Neural progenitor cell (in vitro differentiated cells): Measurements from ENCODE around the gene ANKHD1. TPM values are rescaled to one million over a fixed set of nuclear protein-coding genes. Genes with fewer than 3 reads are reported as not detected.

Experiments used
- DNase-seq: peaks from one replicate; pipeline ENCODE4 v3.0.0-alpha.2; 2016; ENCODE audit warnings: low spot score
- H2AFZ ChIP-seq: fragments of 200-600 bp; sonication (generic); replicated peaks from 2 replicates; pipeline ENCODE4 v1.6.1; 2016; ENCODE audit warnings: antibody characterized with exemption
- H3F3A ChIP-seq: fragments of 200-600 bp; sonication (generic); 2 replicates; pipeline ENCODE4 v1.6.1; 2016; ENCODE audit warnings: antibody characterized with exemption, low read depth
- H3K27ac ChIP-seq: fragments of 200-600 bp; sonication (generic); 2 replicates; pipeline ENCODE4 v1.5.1; 2016; ENCODE audit warnings: mild to moderate bottlenecking
- H3K27me3 ChIP-seq: fragments of 200-600 bp; sonication (generic); 2 replicates; pipeline ENCODE4 v1.6.1; 2016; ENCODE audit warnings: mild to moderate bottlenecking, moderate library complexity
- H3K36me3 ChIP-seq: fragments of 200-600 bp; sonication (generic); 2 replicates; pipeline ENCODE4 v1.5.1; 2016
- H3K4me1 ChIP-seq: fragments of 200-600 bp; sonication (generic); 2 replicates; pipeline ENCODE4 v1.6.1; 2016; ENCODE audit warnings: mixed run types
- H3K4me2 ChIP-seq: fragments of 200-600 bp; sonication (generic); 2 replicates; pipeline ENCODE4 v1.6.1; 2016
- H3K4me3 ChIP-seq: fragments of 200-600 bp; sonication (generic); 2 replicates; pipeline ENCODE4 v1.5.1; 2016
- H3K79me2 ChIP-seq: fragments of 200-600 bp; sonication (generic); 2 replicates; pipeline ENCODE4 v1.6.1; 2016; ENCODE audit warnings: low read depth
- H3K9ac ChIP-seq: fragments of 200-600 bp; sonication (generic); 2 replicates; pipeline ENCODE4 v1.6.1; 2016
- H3K9me3 ChIP-seq: fragments of 200-600 bp; sonication (generic); 2 replicates; pipeline ENCODE4 v1.5.1; 2016; ENCODE audit warnings: low read depth
- H4K20me1 ChIP-seq: fragments of 200-600 bp; sonication (generic); 2 replicates; pipeline ENCODE4 v1.6.1; 2016; ENCODE audit warnings: low read depth
- H3K27ac Mint-ChIP-seq: 3 replicates; pipeline ENCODE4 v1.8.0; 2021; ENCODE audit warnings: mixed read lengths
- H3K27me3 Mint-ChIP-seq: 2 replicates; pipeline ENCODE4 v1.8.0; 2022; ENCODE audit warnings: low read depth, mild to moderate bottlenecking, inconsistent platforms, moderate library complexity, mixed read lengths; ENCODE audit not compliant: insufficient read depth
- H3K36me3 Mint-ChIP-seq: 3 replicates; pipeline ENCODE4 v1.8.0; 2021; ENCODE audit warnings: mixed read lengths
- H3K4me1 Mint-ChIP-seq: 3 replicates; pipeline ENCODE4 v1.8.0; 2021; ENCODE audit warnings: mixed read lengths
- H3K4me3 Mint-ChIP-seq: 3 replicates; pipeline ENCODE4 v1.8.0; 2021; ENCODE audit warnings: mild to moderate bottlenecking, moderate library complexity, mixed read lengths
- H3K9me3 Mint-ChIP-seq: 3 replicates; pipeline ENCODE4 v1.8.0; 2020; ENCODE audit warnings: mixed read lengths
- CTCF ChIP-seq: fragments of 200-600 bp; sonication (generic); IDR thresholded peaks from 2 replicates; pipeline ENCODE4 v1.5.1; 2017; ENCODE audit warnings: antibody characterized with exemption, mild to moderate bottlenecking
- EZH2 ChIP-seq: fragments of 200-600 bp; sonication (generic); IDR thresholded peaks from 2 replicates; pipeline ENCODE4 v1.6.1; 2017; ENCODE audit warnings: antibody characterized with exemption, mild to moderate bottlenecking, moderate library complexity
- EZH2phosphoT487 ChIP-seq: fragments of 200-600 bp; sonication (generic); IDR thresholded peaks from 2 replicates; pipeline ENCODE4 v1.6.1; 2017; ENCODE audit warnings: antibody characterized with exemption
- total RNA-seq: library from RNA; depleted of rRNA; stranded (reverse); fragments of >200 nt; gene quantifications from 2 replicates; pipeline ENCODE4 v1.2.3, GENCODE V29; 2015; ENCODE audit warnings: low replicate concordance

Gene ANKHD1
- total RNA-seq, 1 donor from 2014 or later = 110 TPM

DNA sequence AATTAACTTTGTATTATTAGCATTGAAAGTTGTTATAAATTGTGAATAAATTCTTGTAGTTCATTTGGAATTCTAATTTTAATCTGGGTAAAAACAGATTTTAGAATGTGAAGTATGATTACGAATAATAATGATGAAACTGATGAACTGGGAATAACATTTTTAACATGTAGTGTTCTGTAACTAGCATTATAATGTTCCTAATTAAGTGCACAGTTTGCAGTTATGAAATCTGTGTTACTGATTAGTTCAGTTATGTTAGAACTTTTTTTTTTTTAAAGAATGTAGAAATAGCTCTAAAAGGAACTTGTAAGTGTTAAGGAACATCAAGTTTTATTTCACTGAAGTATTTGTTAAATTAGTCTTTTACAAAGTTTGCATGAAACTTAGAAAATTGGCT lies 97.0 kb downstream of the ANKHD1 start:
- no peaks in the 10 kb centered on the region for H3F3A ChIP-seq
- no peaks in the 10 kb centered on the region for H3K27me3 ChIP-seq
- TF ChIP-seq EZH2 (no peak), EZH2phosphoT487 (no peak), CTCF (no peak)
- no peak overlapping the region for H3K27ac Mint-ChIP-seq
- H3K79me2 ChIP-seq = no peaks in the 10 kb centered on the region
- H3K36me3 Mint-ChIP-seq = peaks cover 17% of the 10 kb centered on the region
- peaks cover 4% of the 10 kb centered on the region for H3K36me3 ChIP-seq
- H3K4me2 ChIP-seq = no peak overlapping the region
- no peak overlapping the region for H3K4me3 Mint-ChIP-seq
- H3K4me1 Mint-ChIP-seq = no peaks in the 10 kb centered on the region
- H2AFZ ChIP-seq = no peak overlapping the region
- no peaks in the 10 kb centered on the region for H3K4me1 ChIP-seq
- DNase-seq = no peak
- H3K9me3 ChIP-seq = no peaks in the 10 kb centered on the region
- no peak overlapping the region for H3K4me3 ChIP-seq
- H4K20me1 ChIP-seq = no peaks in the 10 kb centered on the region
- H3K27me3 Mint-ChIP-seq = no peaks in the 10 kb centered on the region
- no peak overlapping the region for H3K9ac ChIP-seq
- no peak overlapping the region for H3K27ac ChIP-seq
- H3K9me3 Mint-ChIP-seq = no peaks in the 10 kb centered on the region

DNA sequence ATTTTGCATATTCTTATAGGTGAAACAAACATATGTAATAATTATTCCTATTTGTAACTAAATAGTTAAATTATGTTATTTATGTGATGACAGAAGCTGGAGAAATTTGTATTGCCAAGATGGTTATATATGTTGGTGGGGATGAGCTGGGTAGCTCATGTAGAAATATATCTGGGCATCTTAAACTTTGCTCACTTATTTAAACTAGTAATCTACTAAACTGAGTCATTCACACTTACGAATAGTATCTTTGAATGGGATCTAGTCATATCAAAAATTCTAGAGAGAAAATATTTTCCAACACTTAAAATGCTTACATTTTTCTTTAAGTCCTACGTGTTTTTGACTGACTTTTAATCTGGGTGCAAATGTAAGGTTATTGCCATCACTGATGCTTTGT lies 101.2 kb downstream of the ANKHD1 start:
- no peak overlapping the region for H3K4me3 Mint-ChIP-seq
- no peaks in the 10 kb centered on the region for H3K4me1 Mint-ChIP-seq
- DNase-seq = no peak
- no peaks in the 10 kb centered on the region for H3K9me3 Mint-ChIP-seq
- TF ChIP-seq CTCF (no peak), EZH2 (no peak), EZH2phosphoT487 (no peak)
- H2AFZ ChIP-seq = no peak overlapping the region
- H3K27me3 ChIP-seq = no peaks in the 10 kb centered on the region
- no peak overlapping the region for H3K9ac ChIP-seq
- H3K27me3 Mint-ChIP-seq = no peaks in the 10 kb centered on the region
- peaks cover 18% of the 10 kb centered on the region for H3K36me3 ChIP-seq
- H3K79me2 ChIP-seq = no peaks in the 10 kb centered on the region
- H3K9me3 ChIP-seq = no peaks in the 10 kb centered on the region
- H3K36me3 Mint-ChIP-seq = peaks cover 16% of the 10 kb centered on the region
- H3F3A ChIP-seq = no peaks in the 10 kb centered on the region
- no peak overlapping the region for H3K4me3 ChIP-seq
- H3K27ac ChIP-seq = no peak overlapping the region
- no peaks in the 10 kb centered on the region for H4K20me1 ChIP-seq
- H3K4me1 ChIP-seq = no peaks in the 10 kb centered on the region
- no peak overlapping the region for H3K27ac Mint-ChIP-seq
- H3K4me2 ChIP-seq = no peak overlapping the region

GRCh38 chr5:140509898-140510297 lies 108.3 kb downstream of the ANKHD1 start:
- Histone ChIP-seq H4K20me1 (no peaks in the 10 kb centered on the region), H3K4me3 (no peak overlapping the region), H2AFZ (no peak overlapping the region), H3K27me3 (no peaks in the 10 kb centered on the region), H3K9me3 (no peaks in the 10 kb centered on the region), H3K79me2 (no peaks in the 10 kb centered on the region), H3K4me2 (no peak overlapping the region), H3K9ac (no peak overlapping the region), H3K36me3 (peaks cover 22% of the 10 kb centered on the region), H3K27ac (no peak overlapping the region), H3F3A (no peaks in the 10 kb centered on the region), H3K4me1 (no peaks in the 10 kb centered on the region)
- Mint-ChIP-seq H3K27me3 (no peaks in the 10 kb centered on the region), H3K27ac (no peak overlapping the region), H3K9me3 (no peaks in the 10 kb centered on the region), H3K4me1 (no peaks in the 10 kb centered on the region), H3K4me3 (no peak overlapping the region), H3K36me3 (peaks cover 38% of the 10 kb centered on the region)
- TF ChIP-seq EZH2 (no peak), CTCF (no peak), EZH2phosphoT487 (no peak)
- DNase-seq = no peak

- Mint-ChIP-seq H3K36me3 (peaks cover 37% of the 10 kb centered on the region), H3K27ac (no peak overlapping the region), H3K27me3 (no peaks in the 10 kb centered on the region), H3K9me3 (peaks cover 4% of the 10 kb centered on the region), H3K4me3 (no peak overlapping the region), H3K4me1 (no peaks in the 10 kb centered on the region)
- Histone ChIP-seq H3K4me2 (no peak overlapping the region), H3K4me1 (no peaks in the 10 kb centered on the region), H2AFZ (no peak overlapping the region), H3K9me3 (no peaks in the 10 kb centered on the region), H3K79me2 (no peaks in the 10 kb centered on the region), H3K4me3 (no peak overlapping the region), H3K36me3 (peaks cover 7% of the 10 kb centered on the region), H3K27me3 (no peaks in the 10 kb centered on the region), H4K20me1 (no peaks in the 10 kb centered on the region), H3K27ac (no peak overlapping the region), H3K9ac (no peak overlapping the region), H3F3A (no peaks in the 10 kb centered on the region)
- TF ChIP-seq EZH2phosphoT487 (no peak), EZH2 (no peak), CTCF (no peak)
- no peak for DNase-seq
Measured at GRCh38 chr5:140513124-140513523, 111.5 kb downstream of the ANKHD1 start.
